ENCODE results near the gene MRPL12.
"Not testable (repeated sequence)": the region's sequence is repeated elsewhere in the genome, so short reads cannot be mapped to it uniquely, and the experiment has no call there.

Gene MRPL12

GRCh38 chr17:81702934-81703746 is at the start of gene MRPL12:
Gene MRPL12 (plus strand): TSS chr17:81703367. CDS start chr17:81703502, 135 bp downstream.
- peak; percentile 88 for DNase-seq (ENCODE audit: low spot score)

GRCh38 chr17:81655378-81656117 is 47.6 kb upstream of the MRPL12 start:
- DNase-seq (ENCODE audit: low spot score), result no peak

GRCh38 chr17:81656118-81656743 is 46.9 kb upstream of the MRPL12 start, which contains the start of gene PDE6G:
Gene PDE6G (minus strand): TSS chr17:81656542. CDS start chr17:81653305, 3,237 bp downstream.
- no peak for DNase-seq (ENCODE audit: low spot score)

- peak; percentile 42 for DNase-seq (ENCODE audit: low spot score)
These were observed 46.3 kb upstream of the MRPL12 start for GRCh38 chr17:81656835-81657234.

GRCh38 chr17:81659038-81659437 is 44.1 kb upstream of the MRPL12 start:
- DNase-seq (ENCODE audit: low spot score), result no peak

GRCh38 chr17:81660441-81660840 is 42.7 kb upstream of the MRPL12 start:
- DNase-seq (ENCODE audit: low spot score), result no peak

- no peak for DNase-seq (ENCODE audit: low spot score)
These were observed 41.2 kb upstream of the MRPL12 start for GRCh38 chr17:81662002-81662401.

- no peak for DNase-seq (ENCODE audit: low spot score)
These were observed 39.1 kb upstream of the MRPL12 start for GRCh38 chr17:81664051-81664470.

GRCh38 chr17:81665205-81666091 is 37.7 kb upstream of the MRPL12 start:
- peak; percentile 24 for DNase-seq (ENCODE audit: low spot score)

- DNase-seq (ENCODE audit: low spot score), result peak; percentile 46
These were observed 37.1 kb upstream of the MRPL12 start for GRCh38 chr17:81666092-81666341.

GRCh38 chr17:81666342-81667191 is 36.6 kb upstream of the MRPL12 start, which contains the start of the genes CCDC137 and OXLD1:
Gene CCDC137 (plus strand): TSS chr17:81666737. CDS start chr17:81666767, 30 bp downstream.
Gene OXLD1 (minus strand): TSS chr17:81666605. CDS start chr17:81666577, 28 bp downstream.
- DNase-seq (ENCODE audit: low spot score), result peak; percentile 92

- DNase-seq (ENCODE audit: low spot score), result no peak
These were observed 35.4 kb upstream of the MRPL12 start for GRCh38 chr17:81667754-81668153.

GRCh38 chr17:81672504-81672903 is 30.7 kb upstream of the MRPL12 start:
- no peak for DNase-seq (ENCODE audit: low spot score)

GRCh38 chr17:81672954-81673353 is 30.2 kb upstream of the MRPL12 start:
- no peak for DNase-seq (ENCODE audit: low spot score)

- no peak for DNase-seq (ENCODE audit: low spot score)
These were observed 29.5 kb upstream of the MRPL12 start for GRCh38 chr17:81673561-81674258.

GRCh38 chr17:81675515-81676221 is 27.5 kb upstream of the MRPL12 start:
- not testable (repeated sequence) for DNase-seq (ENCODE audit: low spot score)

- no peak for DNase-seq (ENCODE audit: low spot score)
These were observed 26.3 kb upstream of the MRPL12 start for GRCh38 chr17:81676906-81677305.

GRCh38 chr17:81680150-81680549 is 23.0 kb upstream of the MRPL12 start:
- DNase-seq (ENCODE audit: low spot score), result no peak

GRCh38 chr17:81681672-81682071 is 21.5 kb upstream of the MRPL12 start:
- no peak for DNase-seq (ENCODE audit: low spot score)
